T47D (cell line): Measurements from ENCODE around the gene FAM110A.
"Not testable (repeated sequence)": the region's sequence is repeated elsewhere in the genome, so short reads cannot be mapped to it uniquely, and the experiment has no call there.

Experiments used
- DNase-seq, 2 experiments: peaks; one replicate each; pipeline versions ENCODE4 v3.0.0 to v3.0.0-alpha.2; 2011 to 2012; ENCODE audit warnings: low read depth in 1 of 2, low spot score in 1 of 2
- JUND ChIP-seq: IDR thresholded peaks from 2 replicates; pipeline ENCODE4 v1.6.1; 2012; ENCODE audit warnings: low read depth
- in situ Hi-C: cut with HindIII; loops from 2 replicates; pipeline ENCODE4 v1.10.0; 2016; ENCODE audit warnings: low sequenced_read_pairs, low pct_unique_long_range_greater_than_20kb

The FAM110A gene

DNA sequence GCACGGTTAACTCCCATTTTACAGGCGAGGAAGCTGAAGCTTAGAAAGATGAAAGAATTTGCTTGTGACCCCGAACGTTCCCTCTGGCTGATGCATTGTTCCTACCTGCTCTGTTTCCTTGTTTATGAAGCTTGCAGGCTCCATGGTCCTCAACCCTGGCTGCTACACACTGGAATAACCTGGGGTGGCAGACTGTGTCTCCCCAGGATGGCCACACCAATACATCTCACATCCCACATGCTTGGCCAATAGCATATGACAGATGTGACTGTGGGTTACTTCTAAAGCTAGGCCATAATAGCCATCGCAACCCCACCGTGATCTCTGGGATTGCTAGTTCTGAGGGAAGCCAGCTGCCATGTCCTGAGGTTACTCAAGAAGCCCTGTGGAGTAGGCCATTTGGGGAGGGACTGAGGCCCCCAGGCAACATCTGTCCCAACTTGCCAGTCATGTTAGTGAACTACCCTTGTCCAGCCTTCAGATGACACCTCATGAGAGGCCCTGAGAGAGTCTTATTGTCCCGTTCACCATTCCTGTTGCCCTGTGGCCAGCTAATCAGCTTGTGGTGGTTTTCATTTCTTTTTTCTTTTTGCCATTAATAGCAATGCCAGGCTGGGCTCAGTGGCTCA, 6.7 kb upstream of the FAM110A start:
- TF ChIP-seq JUND: no peak
- in situ Hi-C loops: no loop called here
- DNase-seq: no peak

DNA sequence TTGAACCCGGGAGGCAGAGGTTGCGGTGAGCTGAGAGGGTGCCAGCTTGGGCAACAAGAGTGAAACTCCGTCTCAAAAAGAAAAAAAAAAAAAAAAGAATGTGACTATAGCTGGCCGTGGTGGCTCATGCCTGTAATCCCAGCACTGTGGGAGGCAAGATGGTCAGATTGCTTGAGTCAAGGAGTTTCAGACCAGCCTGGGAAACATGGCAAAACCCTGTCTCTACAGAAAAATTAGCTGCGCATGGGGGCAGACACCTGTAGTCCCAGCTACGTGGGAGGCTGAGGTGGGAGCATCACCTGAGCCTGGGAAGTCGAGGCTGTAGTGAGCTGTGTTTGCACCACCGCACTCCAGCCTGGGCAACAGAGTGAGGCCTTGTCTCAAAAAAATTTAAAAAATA, 5.5 kb upstream of the FAM110A start:
- DNase-seq, in situ Hi-C loops: not testable (repeated sequence)

- TF ChIP-seq JUND: no peak
- DNase-seq: peak in 1 of 2 experiments; percentile 53
- in situ Hi-C loops: no loop called here
Observed at GRCh38 chr20:828987-829386, 4.5 kb upstream of the FAM110A start.

DNA sequence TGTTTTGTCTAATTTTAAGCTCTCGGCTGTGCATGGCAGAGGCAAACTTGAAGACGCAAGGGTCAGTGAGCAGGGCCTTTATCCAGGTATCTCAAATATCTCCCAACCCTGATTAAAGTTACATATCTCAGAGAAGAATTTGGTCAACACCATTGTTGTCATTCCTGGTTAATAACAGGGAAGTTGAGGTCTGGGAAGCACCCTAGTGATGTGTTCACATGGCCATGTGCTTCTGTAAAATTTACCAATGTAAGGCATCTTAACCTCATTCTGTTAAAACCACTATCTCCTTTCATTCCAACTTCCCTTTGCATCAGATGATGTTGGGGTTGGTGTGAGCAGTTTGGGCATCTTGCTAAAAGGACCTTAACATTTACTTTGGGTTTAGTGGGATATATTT, 4.0 kb upstream of the FAM110A start:
- peak in 1 of 2 experiments; percentile 41 for DNase-seq
- in situ Hi-C loops: no loop called here
- no peak for TF ChIP-seq JUND

GRCh38 chr20:830011-830521, 3.4 kb upstream of the FAM110A start:
- in situ Hi-C loops: no loop called here
- TF ChIP-seq JUND: no peak
- no peak for DNase-seq

DNA sequence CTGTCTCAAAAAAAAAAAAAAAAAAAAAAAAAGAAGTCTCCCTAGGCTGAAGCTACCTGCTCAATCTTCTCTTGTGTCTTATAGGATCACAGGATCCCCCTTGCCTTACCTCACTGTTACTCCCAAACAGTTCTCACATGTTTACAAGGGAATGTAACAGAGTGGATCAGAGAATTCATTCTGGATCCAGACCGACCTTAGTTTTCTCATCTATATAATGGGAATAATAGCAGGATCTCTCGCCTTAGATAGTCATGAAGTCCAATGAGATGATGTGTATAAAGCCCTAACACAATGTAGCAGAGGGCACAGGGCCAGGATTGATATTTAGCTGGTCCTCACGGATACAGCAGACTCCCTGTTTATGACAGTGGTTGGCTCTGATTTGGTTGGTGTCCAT, 2.3 kb upstream of the FAM110A start:
- in situ Hi-C loops: no loop called here
- no peak for TF ChIP-seq JUND
- no peak for DNase-seq

DNA sequence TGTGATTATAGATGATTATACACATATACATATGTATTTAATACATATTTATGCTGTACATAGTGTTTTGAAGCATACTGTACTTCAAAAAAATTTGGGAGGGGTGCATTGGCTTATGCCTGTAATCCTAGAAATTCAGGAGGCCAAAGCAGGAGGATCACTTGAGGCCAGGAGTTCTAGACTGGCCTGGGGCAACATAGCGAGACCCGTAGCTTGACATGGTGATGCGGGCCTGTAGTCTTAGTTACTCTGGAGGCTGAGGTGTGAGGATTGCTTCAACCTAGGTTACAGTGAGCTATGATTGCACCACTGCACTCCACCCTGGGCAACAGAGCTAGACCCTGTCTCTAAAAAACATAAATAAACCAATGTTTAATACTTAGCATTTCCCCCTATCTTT, 1.6 kb upstream of the FAM110A start:
- no peak for DNase-seq
- in situ Hi-C loops: no loop called here
- no peak for TF ChIP-seq JUND

DNA sequence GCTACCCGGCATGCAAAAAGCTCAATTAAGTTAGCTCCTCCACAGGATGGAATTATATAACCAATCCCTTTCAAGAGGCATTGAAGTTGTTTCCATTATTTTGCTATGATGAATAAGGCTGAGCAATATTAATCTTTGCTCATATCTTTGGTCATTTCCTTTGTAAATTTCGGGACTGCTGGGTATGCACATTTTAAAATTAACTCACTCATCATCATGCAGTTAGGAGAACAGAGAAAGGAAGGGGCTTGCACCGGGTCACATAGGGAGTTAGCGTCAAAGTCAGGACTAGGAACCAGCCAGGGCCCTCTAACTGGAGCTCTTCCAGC, 430 bp upstream of the FAM110A start:
- TF ChIP-seq JUND: no peak
- in situ Hi-C loops: no loop called here
- DNase-seq: no peak

- in situ Hi-C loops: no loop called here
- DNase-seq: no peak
Observed at GRCh38 chr20:834151-834746, 734 bp downstream of the FAM110A start.

DNA sequence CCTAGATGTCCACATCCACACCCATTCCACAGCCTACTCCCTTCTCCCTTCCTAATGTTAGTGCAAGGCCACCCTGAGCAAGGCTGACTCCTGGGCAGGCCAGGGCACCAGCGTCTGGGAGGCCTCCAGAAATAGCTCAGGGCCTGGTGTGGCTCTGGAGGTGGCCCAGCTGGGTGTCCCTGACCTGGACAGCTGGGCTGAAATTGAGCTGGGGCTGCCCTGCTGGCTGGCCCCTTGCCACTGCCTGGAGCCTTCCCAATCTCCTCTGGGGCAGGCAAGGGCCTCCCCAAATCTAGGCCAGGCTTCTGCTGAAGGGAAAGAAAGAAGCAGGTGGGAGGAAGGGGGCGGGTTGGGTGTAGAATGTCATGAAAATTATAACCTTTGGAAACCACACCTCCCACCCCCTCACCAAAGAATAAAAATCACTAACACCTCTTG, 2.1 kb downstream of the FAM110A start:
- no peak for TF ChIP-seq JUND
- in situ Hi-C loops: no loop called here
- DNase-seq: no peak

More at GRCh38 chr20:834151-834746, 734 bp downstream of the FAM110A start:
- TF ChIP-seq JUND: no peak

- no peak for DNase-seq
- in situ Hi-C loops: no loop called here
- TF ChIP-seq JUND: no peak
Observed at GRCh38 chr20:836190-836589, 2.7 kb downstream of the FAM110A start.

- TF ChIP-seq JUND: no peak
- DNase-seq: no peak
- in situ Hi-C loops: no loop called here
Observed at GRCh38 chr20:839015-839414, 5.5 kb downstream of the FAM110A start.

DNA sequence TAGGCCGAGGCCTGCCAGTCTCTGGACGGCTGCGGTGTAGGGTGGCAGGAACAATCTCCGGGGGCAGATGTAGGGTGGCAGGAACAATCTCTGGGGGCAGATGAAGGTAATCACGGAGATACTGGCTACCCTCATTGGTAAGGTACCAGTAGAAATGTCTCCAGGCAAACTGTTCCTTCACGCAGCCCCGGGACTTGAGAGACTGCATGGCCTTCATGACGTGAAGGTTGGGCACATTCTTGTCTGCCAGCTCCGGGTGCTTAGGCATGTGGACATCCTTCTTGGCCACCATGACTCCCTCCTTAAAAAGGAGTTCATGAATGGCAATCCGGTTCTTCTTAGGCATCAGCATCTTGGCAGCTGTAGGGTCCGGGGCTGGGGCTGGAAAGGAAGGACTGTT, 6.1 kb downstream of the FAM110A start:
- no peak for TF ChIP-seq JUND
- DNase-seq: no peak
- in situ Hi-C loops: no loop called here

GRCh38 chr20:840503-840857, 7.0 kb downstream of the FAM110A start:
- DNase-seq: no peak
- in situ Hi-C loops: no loop called here
- no peak for TF ChIP-seq JUND
